Effector memory CD4-positive, alpha-beta T cell (primary cell): ENCODE data around the gene MTHFD1.

Experiments
- DNase-seq, 3 donors: peaks; one replicate each; pipeline ENCODE4 v3.0.0-alpha.2; 2020
- H3K27ac ChIP-seq: 2 replicates; pipeline ENCODE4 v1.7.0; 2013; ENCODE audit warnings: mild to moderate bottlenecking, low read length, moderate library complexity; ENCODE audit not compliant: insufficient read depth, poor library complexity, severe bottlenecking
- H3K27me3 ChIP-seq: replicated peaks from 2 replicates; pipeline ENCODE4 v1.7.0; 2013; ENCODE audit warnings: mild to moderate bottlenecking, low read length; ENCODE audit not compliant: insufficient read depth, control insufficient read depth, poor library complexity, severe bottlenecking
- H3K36me3 ChIP-seq: 2 replicates; pipeline ENCODE4 v1.7.0; 2013; ENCODE audit warnings: mild to moderate bottlenecking, low read length, moderate library complexity; ENCODE audit not compliant: control insufficient read depth, insufficient read depth
- H3K4me1 ChIP-seq: 2 replicates; pipeline ENCODE4 v1.7.0; 2013; ENCODE audit warnings: low read length, mild to moderate bottlenecking; ENCODE audit not compliant: control insufficient read depth, insufficient read depth, poor library complexity, severe bottlenecking
- H3K4me3 ChIP-seq: 2 replicates; pipeline ENCODE4 v1.7.0; 2013; ENCODE audit warnings: low read length, low read depth, mild to moderate bottlenecking; ENCODE audit not compliant: insufficient read depth, poor library complexity, severe bottlenecking
- H3K9me3 ChIP-seq: 2 replicates; pipeline ENCODE4 v1.7.0; 2013; ENCODE audit warnings: mild to moderate bottlenecking, low read length, moderate library complexity; ENCODE audit not compliant: control insufficient read depth

Gene MTHFD1

GRCh38 chr14:64421166-64421565 lies 33.0 kb downstream of the MTHFD1 start:
- no peak for DNase-seq
- no peak overlapping the region for H3K27ac ChIP-seq
- H3K4me3 ChIP-seq, result no peak overlapping the region
- no peaks in the 10 kb centered on the region for H3K4me1 ChIP-seq
- peaks cover 30% of the 10 kb centered on the region for H3K36me3 ChIP-seq
- H3K9me3 ChIP-seq, result no peaks in the 10 kb centered on the region
- H3K27me3 ChIP-seq, result no peaks in the 10 kb centered on the region

DNA sequence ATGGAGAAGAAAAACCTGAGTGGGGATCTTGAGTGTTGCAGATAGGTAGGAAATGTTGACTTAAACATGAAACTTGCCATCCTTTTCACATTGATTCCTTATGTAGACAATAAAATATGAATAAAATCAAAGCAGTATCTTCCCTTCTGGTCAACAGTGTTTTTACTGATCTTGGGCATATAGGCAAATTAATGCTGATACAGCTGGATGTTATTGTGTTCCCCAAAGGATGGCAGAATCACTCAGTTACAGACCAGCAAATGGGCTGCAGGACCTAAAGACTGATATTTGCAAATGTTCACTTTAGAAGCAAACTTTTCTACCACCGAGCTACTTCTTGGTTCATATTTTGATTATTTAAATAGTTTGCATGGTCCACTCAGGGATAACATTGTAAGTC lies 33.9 kb downstream of the MTHFD1 start:
- Histone ChIP-seq H3K27me3 (no peaks in the 10 kb centered on the region), H3K27ac (no peak overlapping the region), H3K4me1 (no peaks in the 10 kb centered on the region), H3K9me3 (no peaks in the 10 kb centered on the region), H3K4me3 (no peak overlapping the region), H3K36me3 (peaks cover 26% of the 10 kb centered on the region)
- DNase-seq, result no peak

- Histone ChIP-seq H3K4me1 (no peaks in the 10 kb centered on the region), H3K36me3 (peaks cover 27% of the 10 kb centered on the region), H3K27me3 (no peaks in the 10 kb centered on the region), H3K4me3 (no peak overlapping the region), H3K27ac (no peak overlapping the region), H3K9me3 (no peaks in the 10 kb centered on the region)
- no peak for DNase-seq
Measured at GRCh38 chr14:64422756-64423155, 34.6 kb downstream of the MTHFD1 start.

GRCh38 chr14:64423987-64424386 lies 35.8 kb downstream of the MTHFD1 start:
- H3K36me3 ChIP-seq, result peaks cover 26% of the 10 kb centered on the region
- no peak for DNase-seq
- no peaks in the 10 kb centered on the region for H3K27me3 ChIP-seq
- H3K27ac ChIP-seq, result no peak overlapping the region
- H3K9me3 ChIP-seq, result no peaks in the 10 kb centered on the region
- no peaks in the 10 kb centered on the region for H3K4me1 ChIP-seq
- no peak overlapping the region for H3K4me3 ChIP-seq

DNA sequence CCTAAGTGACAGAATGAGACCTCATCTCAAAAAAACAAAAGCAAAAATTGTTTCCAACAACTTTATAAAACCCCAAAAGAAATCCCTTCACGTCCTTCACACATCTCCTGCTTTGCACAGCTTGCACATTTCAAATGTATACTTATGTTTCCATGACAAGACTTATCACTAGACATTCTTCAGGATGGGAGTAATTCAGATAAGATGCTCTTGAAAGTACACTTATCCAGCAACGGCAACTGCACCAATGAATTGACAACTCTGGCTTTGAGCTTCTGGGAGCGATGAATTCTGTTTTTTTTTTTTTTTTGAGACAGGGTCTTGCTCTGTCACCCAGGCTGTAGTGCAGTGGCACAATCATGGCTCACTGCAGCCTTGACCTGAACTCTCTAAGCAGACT lies 46.4 kb downstream of the MTHFD1 start:
- no peak for DNase-seq
- no peak overlapping the region for H3K27ac ChIP-seq
- H3K27me3 ChIP-seq, result no peaks in the 10 kb centered on the region
- no peaks in the 10 kb centered on the region for H3K4me1 ChIP-seq
- H3K4me3 ChIP-seq, result no peak overlapping the region
- H3K36me3 ChIP-seq, result peaks cover 18% of the 10 kb centered on the region
- H3K9me3 ChIP-seq, result no peaks in the 10 kb centered on the region

GRCh38 chr14:64438181-64438841 lies 50.2 kb downstream of the MTHFD1 start:
- no peaks in the 10 kb centered on the region for H3K4me1 ChIP-seq
- peaks cover 13% of the 10 kb centered on the region for H3K36me3 ChIP-seq
- H3K4me3 ChIP-seq, result no peak overlapping the region
- no peak overlapping the region for H3K27ac ChIP-seq
- no peak for DNase-seq
- no peaks in the 10 kb centered on the region for H3K9me3 ChIP-seq
- H3K27me3 ChIP-seq, result no peaks in the 10 kb centered on the region

- DNase-seq, result no peak
- Histone ChIP-seq H3K27ac (no peak overlapping the region), H3K36me3 (peaks cover 13% of the 10 kb centered on the region), H3K9me3 (no peaks in the 10 kb centered on the region), H3K4me1 (no peaks in the 10 kb centered on the region), H3K4me3 (no peak overlapping the region), H3K27me3 (no peaks in the 10 kb centered on the region)
Measured at GRCh38 chr14:64439141-64439540, 51.0 kb downstream of the MTHFD1 start.

GRCh38 chr14:64440494-64440893 lies 52.3 kb downstream of the MTHFD1 start:
- Histone ChIP-seq H3K36me3 (peaks cover 13% of the 10 kb centered on the region), H3K4me3 (no peak overlapping the region), H3K27ac (no peak overlapping the region), H3K27me3 (no peaks in the 10 kb centered on the region), H3K9me3 (no peaks in the 10 kb centered on the region), H3K4me1 (peaks cover 10% of the 10 kb centered on the region)
- no peak for DNase-seq

- no peak overlapping the region for H3K27ac ChIP-seq
- no peaks in the 10 kb centered on the region for H3K27me3 ChIP-seq
- peaks cover 11% of the 10 kb centered on the region for H3K4me1 ChIP-seq
- H3K36me3 ChIP-seq, result peaks cover 10% of the 10 kb centered on the region
- no peaks in the 10 kb centered on the region for H3K9me3 ChIP-seq
- H3K4me3 ChIP-seq, result no peak overlapping the region
- DNase-seq, result no peak
Measured at GRCh38 chr14:64442300-64442988, 54.3 kb downstream of the MTHFD1 start.

- Histone ChIP-seq H3K4me3 (no peak overlapping the region), H3K27me3 (no peaks in the 10 kb centered on the region), H3K27ac (no peak overlapping the region), H3K9me3 (no peaks in the 10 kb centered on the region), H3K4me1 (peaks cover 11% of the 10 kb centered on the region), H3K36me3 (peaks cover 5% of the 10 kb centered on the region)
- no peak for DNase-seq
Measured at GRCh38 chr14:64444140-64444539, 56.0 kb downstream of the MTHFD1 start.
